ENCODE results near the gene PCGF5. TPM values are rescaled to one million over a fixed set of nuclear protein-coding genes. Genes with fewer than 3 reads are reported as not detected.

The PCGF5 gene
- total RNA-seq, 1 donor from 2014 or later = 35.9 TPM

DNA sequence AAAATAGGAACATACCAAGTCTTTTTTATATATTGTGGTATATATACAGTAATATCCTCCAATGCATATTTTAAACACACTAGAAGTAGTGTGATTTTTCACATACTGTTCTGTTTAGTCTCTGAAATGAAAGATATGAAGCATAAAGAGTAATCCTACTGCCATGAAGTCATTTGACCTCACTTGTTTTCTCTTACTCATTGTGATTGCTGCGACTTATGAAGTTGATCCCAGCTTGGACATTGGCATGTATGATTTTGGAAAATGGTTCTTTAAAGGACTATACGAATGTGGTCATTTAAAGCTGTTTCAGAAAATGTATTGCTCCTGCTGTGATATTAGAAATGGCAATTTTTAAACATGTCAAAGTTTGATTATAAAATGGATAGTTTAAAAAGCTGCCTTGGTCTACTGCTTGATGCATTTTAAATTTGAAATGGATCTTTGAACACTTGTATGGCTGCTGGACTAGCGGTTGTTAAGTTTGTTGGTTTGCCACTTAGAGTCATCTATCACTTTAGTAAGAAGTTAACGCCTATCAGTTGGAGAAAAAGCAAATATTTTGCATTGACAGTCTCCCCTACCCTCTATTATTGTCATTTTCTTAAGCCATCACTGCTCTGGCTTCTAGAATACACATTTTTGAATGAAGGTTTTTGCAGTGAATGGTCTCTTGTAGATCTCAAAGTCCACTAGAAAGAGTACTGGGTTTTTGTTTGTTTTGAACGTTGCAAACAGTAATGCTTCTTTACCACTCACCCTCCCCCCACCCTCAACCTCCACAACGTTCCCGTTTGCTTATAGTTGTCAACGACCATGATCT, 881 bp upstream of the PCGF5 start:
- H3K4me3 Mint-ChIP-seq (ENCODE audit: low read depth) = peak overlapping the region; percentile 77
- H3K4me1 Mint-ChIP-seq (ENCODE audit: low read depth) = peaks cover 36% of the 10 kb centered on the region
- H3K27me3 Mint-ChIP-seq (ENCODE audit: low read depth) = no peaks in the 10 kb centered on the region
- DNase-seq (ENCODE audit: low spot score) = no peak
- no peaks in the 10 kb centered on the region for H3K9me3 Mint-ChIP-seq
- H3K36me3 Mint-ChIP-seq (ENCODE audit: low read depth) = peaks cover 26% of the 10 kb centered on the region
- intact Hi-C loops (cut with micrococcal nuclease) = loop anchor here (1.0 to 10.0 kb wide), 3 partner anchors 18 to 685 kb away; partner anchors contain the start of gene FGFBP3
- no peak overlapping the region for H3K27ac Mint-ChIP-seq

DNA sequence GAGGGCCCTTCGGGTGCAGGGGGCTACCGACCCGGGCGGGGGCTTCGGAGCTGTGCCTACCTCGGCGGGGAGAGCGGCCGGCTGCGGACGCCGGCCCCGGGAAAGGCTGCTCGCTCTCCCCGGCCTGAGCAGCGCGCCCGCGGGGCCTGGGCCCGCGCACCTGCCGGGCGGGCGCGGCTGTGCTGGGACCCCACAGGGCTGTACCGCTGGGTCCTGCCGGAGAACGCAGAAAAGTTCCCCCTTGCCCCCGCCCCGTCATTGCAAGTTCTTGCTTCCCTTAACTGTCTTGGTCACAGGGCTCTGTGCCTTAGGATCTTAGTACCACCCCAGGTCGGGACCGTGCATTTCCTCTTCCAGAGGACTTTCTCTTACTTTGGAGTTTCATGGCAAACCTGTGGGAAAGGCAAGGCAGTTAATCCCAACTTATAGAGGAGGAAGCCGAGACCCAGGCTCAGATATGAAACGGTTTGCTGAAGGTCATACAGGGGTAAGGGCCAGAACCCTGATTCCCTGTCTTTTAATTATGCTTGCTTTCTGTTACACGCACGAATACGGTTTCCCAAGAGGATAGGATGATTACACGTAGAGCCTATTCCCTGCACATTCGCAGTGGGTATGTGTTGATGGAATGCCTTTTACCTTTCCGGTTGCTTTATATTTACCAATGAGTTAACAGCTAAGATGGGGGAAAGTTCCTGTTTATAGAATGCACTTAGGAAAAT, 652 bp downstream of the PCGF5 start:
- H3K27ac Mint-ChIP-seq = peak overlapping the region; percentile 86
- intact Hi-C loops (cut with micrococcal nuclease) = loop anchor here (1.0 to 10.0 kb wide), 3 partner anchors 20 to 684 kb away; partner anchors contain the start of gene FGFBP3
- DNase-seq (ENCODE audit: low spot score) = no peak
- H3K4me1 Mint-ChIP-seq (ENCODE audit: low read depth) = peaks cover 41% of the 10 kb centered on the region
- H3K36me3 Mint-ChIP-seq (ENCODE audit: low read depth) = peaks cover 29% of the 10 kb centered on the region
- peak overlapping the region; percentile 92 for H3K4me3 Mint-ChIP-seq (ENCODE audit: low read depth)
- H3K9me3 Mint-ChIP-seq = no peaks in the 10 kb centered on the region
- no peaks in the 10 kb centered on the region for H3K27me3 Mint-ChIP-seq (ENCODE audit: low read depth)

DNA sequence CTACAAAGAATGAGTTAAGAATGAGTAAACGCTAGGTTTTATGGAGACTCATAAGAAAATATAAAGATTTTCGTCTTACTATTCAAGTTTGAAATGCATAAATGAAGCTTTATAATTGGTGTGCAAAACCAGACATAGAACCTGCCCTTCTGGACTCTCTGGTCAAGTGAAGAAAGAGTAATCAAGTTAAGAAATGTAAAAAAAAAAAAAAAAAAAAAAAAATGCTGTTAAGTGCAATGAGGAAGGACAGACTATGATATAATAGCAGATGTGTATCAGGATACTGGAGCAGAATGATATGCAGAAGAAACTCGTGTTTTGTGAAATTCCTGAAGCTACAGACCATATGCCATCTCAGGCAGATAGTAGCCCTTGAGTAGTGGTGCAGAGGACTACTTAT, 5.6 kb downstream of the PCGF5 start:
- H3K4me1 Mint-ChIP-seq (ENCODE audit: low read depth) = peaks cover 56% of the 10 kb centered on the region
- no peak overlapping the region for H3K4me3 Mint-ChIP-seq (ENCODE audit: low read depth)
- intact Hi-C loops (cut with micrococcal nuclease) = loop anchor here (10.0 kb wide), 1 partner anchor 679 kb away; the partner anchor contains the start of gene FGFBP3

DNA sequence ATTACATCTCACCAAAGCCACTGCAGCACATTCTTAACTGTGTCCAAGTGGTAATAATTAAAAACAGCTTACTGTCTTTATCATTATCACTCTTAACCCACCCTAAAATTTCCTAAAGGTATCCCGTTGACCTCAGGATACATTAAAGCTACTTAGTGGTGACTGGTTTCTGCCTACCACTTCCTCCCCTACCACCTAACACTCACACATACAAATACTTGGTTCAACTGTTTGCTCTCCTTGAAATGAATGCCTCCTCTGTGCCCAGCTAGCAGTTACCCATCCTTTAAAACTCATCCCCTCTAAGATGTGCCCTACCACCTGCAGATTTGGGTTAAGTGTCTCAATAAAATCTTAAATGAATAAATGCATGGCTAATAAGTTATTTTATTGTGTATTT, 7.1 kb downstream of the PCGF5 start:
- intact Hi-C loops (cut with micrococcal nuclease) = loop anchor here (10.0 kb wide), 1 partner anchor 677 kb away; the partner anchor contains the start of gene FGFBP3
- Mint-ChIP-seq H3K4me1 (ENCODE audit: low read depth) (peaks cover 41% of the 10 kb centered on the region), H3K9me3 (no peaks in the 10 kb centered on the region), H3K27ac (peak overlapping the region; percentile 25), H3K27me3 (ENCODE audit: low read depth) (no peaks in the 10 kb centered on the region), H3K4me3 (ENCODE audit: low read depth) (no peak overlapping the region), H3K36me3 (ENCODE audit: low read depth) (peaks cover 34% of the 10 kb centered on the region)
- no peak for DNase-seq (ENCODE audit: low spot score)

More for the DNA sequence above, 5.6 kb downstream of the PCGF5 start:
- no peak for DNase-seq (ENCODE audit: low spot score)
- no peaks in the 10 kb centered on the region for H3K27me3 Mint-ChIP-seq (ENCODE audit: low read depth)
- H3K36me3 Mint-ChIP-seq (ENCODE audit: low read depth) = peaks cover 47% of the 10 kb centered on the region
- H3K27ac Mint-ChIP-seq = no peak overlapping the region
- H3K9me3 Mint-ChIP-seq = no peaks in the 10 kb centered on the region

DNA sequence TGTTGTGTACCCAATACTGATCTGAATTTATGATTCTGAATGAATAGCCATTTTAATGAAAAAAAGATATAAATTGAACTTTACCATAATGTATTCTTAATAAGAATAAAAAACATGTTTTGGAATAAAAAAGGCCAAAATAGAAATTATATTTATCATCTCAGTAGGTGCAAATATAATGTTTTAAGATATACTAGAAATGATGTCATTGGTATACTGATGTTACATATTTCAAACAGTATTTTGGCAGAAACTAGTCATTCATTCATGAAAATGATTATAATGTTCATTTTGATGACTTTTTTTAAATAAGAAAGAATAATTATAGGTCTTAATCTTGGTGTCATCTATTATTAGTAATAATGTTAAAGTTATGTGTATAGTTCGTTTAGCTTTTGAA, 9.2 kb downstream of the PCGF5 start:
- H3K27ac Mint-ChIP-seq = no peak overlapping the region
- no peak overlapping the region for H3K4me3 Mint-ChIP-seq (ENCODE audit: low read depth)
- H3K27me3 Mint-ChIP-seq (ENCODE audit: low read depth) = no peaks in the 10 kb centered on the region
- no peak for DNase-seq (ENCODE audit: low spot score)
- intact Hi-C loops (cut with micrococcal nuclease) = loop anchor here (10.0 kb wide), 1 partner anchor 675 kb away; the partner anchor contains the start of gene FGFBP3
- no peaks in the 10 kb centered on the region for H3K9me3 Mint-ChIP-seq
- peaks cover 29% of the 10 kb centered on the region for H3K4me1 Mint-ChIP-seq (ENCODE audit: low read depth)
- peaks cover 28% of the 10 kb centered on the region for H3K36me3 Mint-ChIP-seq (ENCODE audit: low read depth)

DNA sequence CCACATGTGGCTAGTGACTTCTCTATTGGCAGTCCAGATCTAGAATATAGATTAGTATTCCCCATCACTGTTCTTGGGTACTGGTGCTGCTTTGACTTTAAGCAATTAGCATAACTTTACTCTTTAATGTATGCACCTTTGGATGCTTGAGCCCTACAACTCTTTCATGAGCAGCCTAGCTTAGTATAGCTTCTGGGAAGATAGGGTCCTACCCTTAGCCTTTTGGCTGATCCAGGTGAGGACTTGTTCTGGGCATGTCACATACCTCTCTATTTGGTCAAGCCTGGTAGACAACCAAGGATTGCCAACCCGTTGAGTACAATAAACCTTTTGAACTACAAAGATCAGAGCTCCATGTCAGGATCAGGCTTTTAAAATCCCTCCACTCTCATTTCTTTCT, 17.7 kb downstream of the PCGF5 start:
- DNase-seq (ENCODE audit: low spot score) = no peak
- Mint-ChIP-seq H3K27ac (no peak overlapping the region), H3K4me1 (ENCODE audit: low read depth) (peaks cover 14% of the 10 kb centered on the region), H3K27me3 (ENCODE audit: low read depth) (no peaks in the 10 kb centered on the region), H3K9me3 (no peaks in the 10 kb centered on the region), H3K36me3 (ENCODE audit: low read depth) (peaks cover 28% of the 10 kb centered on the region), H3K4me3 (ENCODE audit: low read depth) (no peak overlapping the region)
- intact Hi-C loops (cut with micrococcal nuclease) = no loop called here

DNA sequence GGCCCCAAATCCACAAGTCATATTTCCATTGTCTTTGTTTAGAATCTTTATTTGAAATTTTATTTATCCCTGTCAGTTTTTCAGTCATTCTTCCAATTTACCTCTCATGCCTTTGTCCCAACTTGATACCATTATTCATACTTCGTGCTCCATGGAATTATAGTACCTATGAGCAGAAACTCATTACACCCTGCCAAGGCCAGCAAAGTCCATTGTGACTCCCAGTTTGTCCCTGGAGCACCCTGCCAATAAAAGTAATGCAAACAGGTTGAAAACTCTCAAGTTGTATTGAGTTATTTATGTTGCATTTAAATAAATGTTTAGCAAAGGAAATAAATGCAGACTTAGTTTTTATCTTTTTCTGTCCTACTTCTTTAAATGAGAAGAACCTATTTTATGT, 19.3 kb downstream of the PCGF5 start:
- H3K4me3 Mint-ChIP-seq (ENCODE audit: low read depth) = no peak overlapping the region
- DNase-seq (ENCODE audit: low spot score) = no peak
- peaks cover 14% of the 10 kb centered on the region for H3K4me1 Mint-ChIP-seq (ENCODE audit: low read depth)
- peaks cover 18% of the 10 kb centered on the region for H3K36me3 Mint-ChIP-seq (ENCODE audit: low read depth)
- H3K27ac Mint-ChIP-seq = no peak overlapping the region
- H3K27me3 Mint-ChIP-seq (ENCODE audit: low read depth) = no peaks in the 10 kb centered on the region
- intact Hi-C loops (cut with micrococcal nuclease) = no loop called here
- H3K9me3 Mint-ChIP-seq = no peaks in the 10 kb centered on the region

DNA sequence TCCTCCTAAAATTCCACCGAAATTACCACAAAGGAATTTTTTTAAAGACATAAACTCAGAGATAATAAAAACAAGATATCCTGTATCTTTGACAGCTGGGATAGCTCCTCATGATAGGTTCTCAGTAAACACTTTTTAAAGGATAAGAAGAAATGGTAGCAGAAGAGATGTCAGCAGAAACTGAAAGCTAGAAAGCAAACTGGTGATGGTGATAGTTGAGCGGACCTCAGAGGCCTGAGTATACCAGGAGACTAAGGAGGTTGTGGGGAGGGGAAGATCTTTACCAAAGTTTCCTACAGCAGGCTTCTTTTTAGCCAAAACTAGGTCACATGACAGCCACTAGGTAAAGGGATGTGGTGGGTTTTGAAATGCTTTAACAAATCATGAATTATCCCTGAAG, 22.5 kb downstream of the PCGF5 start:
- Mint-ChIP-seq H3K4me3 (ENCODE audit: low read depth) (no peak overlapping the region), H3K27ac (no peak overlapping the region), H3K36me3 (ENCODE audit: low read depth) (peaks cover 4% of the 10 kb centered on the region), H3K9me3 (no peaks in the 10 kb centered on the region), H3K4me1 (ENCODE audit: low read depth) (peaks cover 12% of the 10 kb centered on the region), H3K27me3 (ENCODE audit: low read depth) (no peaks in the 10 kb centered on the region)
- intact Hi-C loops (cut with micrococcal nuclease) = no loop called here
- DNase-seq (ENCODE audit: low spot score) = no peak

DNA sequence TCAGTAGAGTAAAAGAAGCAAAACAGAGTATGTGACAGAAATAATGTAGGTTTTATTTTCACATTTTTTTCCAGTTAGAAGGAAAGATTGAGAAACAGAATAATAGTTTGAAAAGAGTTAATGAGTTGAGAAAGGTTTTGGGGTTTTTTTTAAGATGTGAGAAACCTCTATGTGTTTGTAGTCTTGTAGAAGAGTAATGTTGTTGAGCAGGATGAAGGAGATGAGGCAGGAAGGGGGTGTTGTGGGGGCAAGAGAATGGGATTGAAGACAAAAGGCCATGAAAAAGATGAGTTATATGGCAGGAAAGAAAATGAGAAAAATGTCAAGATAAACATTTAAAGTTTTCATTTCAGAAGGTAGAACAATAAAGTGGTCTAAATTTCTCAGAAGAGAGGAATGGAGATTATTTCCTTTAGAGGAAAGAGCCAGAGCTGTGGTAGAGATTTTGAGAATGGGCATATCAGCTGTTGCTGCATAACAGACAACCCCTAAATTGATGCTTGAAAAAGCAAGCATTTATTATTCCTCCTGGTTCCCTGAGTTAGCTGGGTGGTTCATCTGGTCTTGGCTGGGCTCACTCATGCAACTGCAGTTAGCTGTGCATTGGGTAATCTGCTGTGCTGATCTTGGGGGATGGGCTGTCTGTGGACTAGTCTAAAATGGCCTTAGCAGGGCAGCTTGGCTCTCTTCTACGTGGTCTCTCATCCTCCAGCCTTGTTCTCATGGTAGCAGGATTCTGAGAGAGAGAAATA, 27.1 kb downstream of the PCGF5 start:
- Mint-ChIP-seq H3K4me3 (ENCODE audit: low read depth) (no peak overlapping the region), H3K36me3 (ENCODE audit: low read depth) (peaks cover 11% of the 10 kb centered on the region), H3K9me3 (no peaks in the 10 kb centered on the region), H3K4me1 (ENCODE audit: low read depth) (peaks cover 7% of the 10 kb centered on the region), H3K27ac (no peak overlapping the region), H3K27me3 (ENCODE audit: low read depth) (no peaks in the 10 kb centered on the region)
- no peak for DNase-seq (ENCODE audit: low spot score)
- intact Hi-C loops (cut with micrococcal nuclease) = loop anchor here (5.0 kb wide), 1 partner anchor 80 kb away; no protein-coding TSS in a partner anchor

DNA sequence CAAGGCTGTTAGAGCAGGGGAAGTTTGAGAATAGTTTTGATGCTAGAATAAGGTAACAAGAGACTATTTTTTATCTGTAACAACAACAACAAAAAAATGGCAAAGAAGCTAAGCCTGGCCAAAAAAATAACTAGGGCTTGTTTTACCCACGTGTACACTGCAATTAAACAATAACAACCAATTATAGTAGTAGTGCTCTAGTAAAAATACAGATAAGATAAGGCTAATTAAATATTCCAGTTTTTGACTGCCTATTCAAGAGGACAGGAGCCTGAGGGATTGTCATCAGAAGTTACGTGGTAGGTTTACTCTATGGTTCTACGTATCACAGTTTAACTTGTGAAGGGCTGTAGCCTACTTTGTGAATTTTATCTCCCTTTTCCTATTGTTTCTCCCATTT, 29.2 kb downstream of the PCGF5 start:
- peaks cover 31% of the 10 kb centered on the region for H3K36me3 Mint-ChIP-seq (ENCODE audit: low read depth)
- DNase-seq (ENCODE audit: low spot score) = no peak
- H3K9me3 Mint-ChIP-seq = no peaks in the 10 kb centered on the region
- H3K4me3 Mint-ChIP-seq (ENCODE audit: low read depth) = no peak overlapping the region
- no peaks in the 10 kb centered on the region for H3K27me3 Mint-ChIP-seq (ENCODE audit: low read depth)
- no peak overlapping the region for H3K27ac Mint-ChIP-seq
- H3K4me1 Mint-ChIP-seq (ENCODE audit: low read depth) = peaks cover 3% of the 10 kb centered on the region
- intact Hi-C loops (cut with micrococcal nuclease) = loop anchor here (2.0 to 5.0 kb wide), 3 partner anchors 47 to 369 kb away; no protein-coding TSS in a partner anchor

DNA sequence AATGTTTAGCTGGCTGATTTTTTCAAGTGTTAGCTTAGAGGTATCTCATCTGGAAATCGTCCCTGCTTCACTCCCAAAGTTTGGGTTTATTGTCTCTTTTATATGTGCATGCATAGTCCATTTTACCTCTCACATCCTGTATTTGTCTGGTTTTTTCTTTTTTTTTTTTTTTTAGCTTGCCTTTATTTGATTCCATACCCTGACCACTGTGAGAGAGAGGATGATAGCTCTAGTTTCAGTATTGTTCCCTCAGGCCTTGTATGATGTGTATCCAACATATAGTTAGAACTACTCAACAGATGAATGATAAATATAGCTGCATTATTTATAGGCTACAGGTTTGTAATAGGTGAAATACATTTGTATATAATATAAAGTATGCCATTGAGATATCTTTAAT, 29.9 kb downstream of the PCGF5 start:
- no peak overlapping the region for H3K27ac Mint-ChIP-seq
- no peak overlapping the region for H3K4me3 Mint-ChIP-seq (ENCODE audit: low read depth)
- no peaks in the 10 kb centered on the region for H3K27me3 Mint-ChIP-seq (ENCODE audit: low read depth)
- H3K36me3 Mint-ChIP-seq (ENCODE audit: low read depth) = peaks cover 37% of the 10 kb centered on the region
- intact Hi-C loops (cut with micrococcal nuclease) = loop anchor here (2.0 to 5.0 kb wide), 2 partner anchors 48 to 370 kb away; no protein-coding TSS in a partner anchor
- no peak for DNase-seq (ENCODE audit: low spot score)
- peaks cover 3% of the 10 kb centered on the region for H3K4me1 Mint-ChIP-seq (ENCODE audit: low read depth)
- H3K9me3 Mint-ChIP-seq = no peaks in the 10 kb centered on the region

DNA sequence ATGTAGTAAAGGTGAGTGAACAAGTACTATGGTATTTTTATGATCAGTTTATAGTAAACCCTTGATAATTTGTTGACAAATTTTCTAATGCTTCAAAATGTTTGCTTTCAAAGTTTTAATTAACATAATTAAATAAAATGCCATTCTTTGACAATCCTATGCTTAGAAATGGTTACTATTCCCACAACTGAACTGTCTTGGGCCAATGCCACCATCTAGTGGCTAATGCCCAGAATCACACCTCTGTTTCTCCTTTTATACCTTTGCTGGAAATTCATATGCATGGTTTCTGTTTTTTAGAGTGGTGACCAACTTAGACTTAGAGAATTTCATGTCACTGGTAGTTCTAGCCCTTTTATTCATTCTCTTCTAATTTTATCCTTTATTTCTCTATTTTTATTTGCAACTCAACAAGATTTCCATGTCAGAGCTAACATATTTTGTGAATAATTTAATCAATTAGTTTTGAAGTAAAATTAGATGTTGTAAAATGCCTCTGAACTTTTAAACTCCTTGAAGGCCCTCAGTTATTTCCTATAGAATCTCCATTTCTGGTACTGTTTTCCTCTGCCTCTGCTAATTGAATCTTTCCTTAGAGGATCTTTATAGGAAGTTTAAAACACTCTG, 31.1 kb downstream of the PCGF5 start:
- no peak overlapping the region for H3K4me3 Mint-ChIP-seq (ENCODE audit: low read depth)
- DNase-seq (ENCODE audit: low spot score) = peak; percentile 14
- no peak overlapping the region for H3K27ac Mint-ChIP-seq
- H3K36me3 Mint-ChIP-seq (ENCODE audit: low read depth) = peaks cover 49% of the 10 kb centered on the region
- intact Hi-C loops (cut with micrococcal nuclease) = loop anchor here (1.0 to 5.0 kb wide), 6 partner anchors 49 to 371 kb away; no protein-coding TSS in a partner anchor
- no peaks in the 10 kb centered on the region for H3K27me3 Mint-ChIP-seq (ENCODE audit: low read depth)
- H3K4me1 Mint-ChIP-seq (ENCODE audit: low read depth) = peaks cover 3% of the 10 kb centered on the region
- no peaks in the 10 kb centered on the region for H3K9me3 Mint-ChIP-seq

All from activated T-helper 2 cell treated with anti-CD3 and anti-CD28 coated beads, Interferon-gamma antibody, Interleukin-2, Interleukin-4, amounts not matched to agents 10 μg/mL and 5 μg/mL and 100 μg/mL, durations not matched to agents 14 hours and 24 hours and 36 hours (primary cell).